Mucosa of stomach (tissue), 1 donor: ENCODE data around the gene CD9.
A peak's percentile ranks its signal among the peaks of the same experiment; 100 is the strongest.

ENCODE experiments used
- H3K27me3 ChIP-seq: one replicate; pipeline ENCODE4 v1.7.0; 2013; ENCODE audit warnings: mild to moderate bottlenecking, low read length; ENCODE audit not compliant: control insufficient read depth, insufficient read depth
- H3K36me3 ChIP-seq: one replicate; pipeline ENCODE4 v1.7.0; 2013; ENCODE audit warnings: low read length; ENCODE audit not compliant: control insufficient read depth, insufficient read depth
- H3K4me1 ChIP-seq: one replicate; pipeline ENCODE4 v1.7.0; 2013; ENCODE audit warnings: mild to moderate bottlenecking, low read length; ENCODE audit not compliant: control insufficient read depth, insufficient read depth
- H3K4me3 ChIP-seq: one replicate; pipeline ENCODE4 v1.7.0; 2013; ENCODE audit warnings: low read length
- H3K9ac ChIP-seq: one replicate; pipeline ENCODE4 v1.7.0; 2013; ENCODE audit warnings: mild to moderate bottlenecking, low read length, moderate library complexity
- H3K9me3 ChIP-seq: one replicate; pipeline ENCODE4 v1.7.0; 2013; ENCODE audit warnings: mild to moderate bottlenecking, low read length, moderate library complexity; ENCODE audit not compliant: control insufficient read depth
- donor health status: Pancreatic carcinoma.

Gene CD9

GRCh38 chr12:6195665-6196535 is 4.3 kb upstream of the CD9 start:
- H3K9me3 ChIP-seq: no peaks in the 10 kb centered on the region
- no peaks in the 10 kb centered on the region for H3K36me3 ChIP-seq
- H3K4me1 ChIP-seq: peaks cover 48% of the 10 kb centered on the region
- peak overlapping the region; percentile 19 for H3K9ac ChIP-seq
- no peak overlapping the region for H3K4me3 ChIP-seq
- H3K27me3 ChIP-seq: no peaks in the 10 kb centered on the region

DNA sequence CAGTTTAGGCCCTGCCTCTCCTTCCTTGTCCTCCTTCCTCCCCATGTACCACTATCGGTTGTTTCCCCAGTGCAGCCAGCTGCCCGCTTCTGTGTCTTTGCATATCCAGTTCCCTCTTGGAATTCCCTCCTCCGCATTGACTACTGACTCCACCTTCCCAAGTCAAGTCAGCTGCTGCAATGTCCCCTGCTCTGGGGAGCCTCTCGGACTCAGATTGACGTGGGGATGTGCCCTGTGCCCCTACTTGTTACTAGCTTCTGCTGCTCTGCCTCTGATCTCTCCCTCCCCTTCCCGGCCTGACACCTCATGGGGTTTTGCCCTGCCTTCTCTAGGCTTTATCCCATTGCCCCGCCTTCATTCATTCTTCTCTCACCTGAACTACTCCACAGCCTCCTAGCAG is 2.1 kb upstream of the CD9 start:
- H3K27me3 ChIP-seq: no peaks in the 10 kb centered on the region
- no peaks in the 10 kb centered on the region for H3K36me3 ChIP-seq
- no peak overlapping the region for H3K4me3 ChIP-seq
- H3K9me3 ChIP-seq: no peaks in the 10 kb centered on the region
- H3K9ac ChIP-seq: no peak overlapping the region
- H3K4me1 ChIP-seq: peaks cover 59% of the 10 kb centered on the region

DNA sequence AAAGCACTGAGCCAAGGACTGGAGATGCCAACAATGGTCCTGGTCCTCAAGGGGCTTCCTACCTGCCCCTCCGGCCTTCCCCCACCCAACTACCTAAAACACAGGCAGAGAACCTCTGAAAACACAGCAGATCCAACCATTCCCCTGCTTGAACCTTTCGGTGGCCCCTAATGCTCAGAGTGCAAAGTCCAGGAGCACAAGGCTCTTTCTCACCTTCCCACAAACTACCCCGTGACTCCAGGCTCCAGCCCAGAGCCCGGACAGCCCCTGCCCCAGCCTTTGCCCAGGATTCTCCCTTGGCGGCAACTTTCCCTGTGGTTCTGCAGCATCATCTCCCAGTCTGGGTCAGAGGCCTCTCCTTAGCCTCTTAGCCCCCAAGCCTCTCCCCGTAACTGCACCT is 1.6 kb upstream of the CD9 start:
- Histone ChIP-seq H3K4me1 (peaks cover 59% of the 10 kb centered on the region), H3K9me3 (no peaks in the 10 kb centered on the region), H3K9ac (no peak overlapping the region), H3K4me3 (no peak overlapping the region), H3K27me3 (no peaks in the 10 kb centered on the region), H3K36me3 (no peaks in the 10 kb centered on the region)

DNA sequence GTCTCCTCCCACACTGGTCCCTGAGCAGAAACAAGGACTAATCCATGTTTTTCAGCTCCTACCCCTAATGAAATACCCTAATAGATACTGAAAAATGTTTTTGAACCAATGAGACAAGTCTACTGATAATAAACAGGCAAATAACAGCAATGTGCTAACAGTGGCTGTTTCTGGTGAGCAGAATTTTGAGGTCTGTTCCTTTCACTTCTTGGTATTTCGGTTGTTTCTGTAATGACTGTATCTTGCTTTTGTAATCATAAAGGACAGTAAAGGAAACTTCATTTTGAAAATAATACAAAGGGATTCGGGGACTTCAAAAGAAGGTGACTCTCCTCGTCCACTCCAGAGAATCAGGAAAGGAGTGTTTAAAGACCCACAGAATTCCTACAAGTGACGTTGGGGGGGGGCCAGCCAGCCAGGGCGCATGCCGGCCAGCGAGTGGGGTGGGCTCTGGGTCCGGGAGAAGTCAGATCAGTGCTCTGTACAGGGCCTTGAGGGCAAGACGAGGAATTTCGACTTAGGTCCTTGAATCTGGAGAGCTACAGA is 1.1 kb upstream of the CD9 start:
- no peaks in the 10 kb centered on the region for H3K9me3 ChIP-seq
- H3K9ac ChIP-seq: peak overlapping the region; percentile 64
- peaks cover 58% of the 10 kb centered on the region for H3K4me1 ChIP-seq
- no peak overlapping the region for H3K4me3 ChIP-seq
- no peaks in the 10 kb centered on the region for H3K36me3 ChIP-seq
- H3K27me3 ChIP-seq: no peaks in the 10 kb centered on the region

DNA sequence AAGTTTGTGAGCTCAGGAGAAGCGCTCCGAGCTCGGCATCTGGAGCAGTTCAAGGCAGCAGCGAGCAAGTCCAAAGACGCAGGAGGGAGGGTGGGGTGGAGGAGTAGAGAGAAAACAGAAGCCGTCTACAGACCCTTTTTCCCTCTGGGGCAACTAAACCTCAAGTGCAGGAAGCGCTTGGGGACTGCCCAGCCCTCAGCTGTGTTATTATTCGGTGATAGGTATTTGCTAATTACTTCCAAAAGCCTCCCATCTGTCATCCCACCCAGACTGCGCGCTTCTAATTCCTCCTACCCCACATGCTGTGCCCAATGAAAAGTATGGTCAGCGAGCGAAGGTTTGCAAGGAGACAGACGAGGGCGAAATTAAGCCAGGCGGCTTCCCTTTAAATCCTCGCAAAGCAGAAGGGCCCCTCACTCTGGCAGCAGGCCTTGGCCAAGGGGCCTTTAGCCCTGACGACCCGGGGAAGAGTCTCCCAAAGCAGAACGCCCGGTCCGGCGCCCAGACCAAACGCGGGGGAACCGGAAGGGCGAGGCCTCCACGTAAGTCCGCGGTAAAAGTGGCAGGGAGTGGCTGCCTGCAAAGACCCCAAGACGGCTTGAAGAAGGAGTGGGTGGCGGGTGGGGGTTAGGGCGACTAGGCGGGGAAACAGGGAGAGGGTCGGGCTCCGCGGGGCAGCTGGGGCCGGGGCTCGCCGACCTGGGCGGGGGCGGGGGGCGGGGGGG is 507 bp upstream of the CD9 start:
- Histone ChIP-seq H3K36me3 (no peaks in the 10 kb centered on the region), H3K9ac (peak overlapping the region; percentile 64), H3K4me1 (peaks cover 62% of the 10 kb centered on the region)

DNA sequence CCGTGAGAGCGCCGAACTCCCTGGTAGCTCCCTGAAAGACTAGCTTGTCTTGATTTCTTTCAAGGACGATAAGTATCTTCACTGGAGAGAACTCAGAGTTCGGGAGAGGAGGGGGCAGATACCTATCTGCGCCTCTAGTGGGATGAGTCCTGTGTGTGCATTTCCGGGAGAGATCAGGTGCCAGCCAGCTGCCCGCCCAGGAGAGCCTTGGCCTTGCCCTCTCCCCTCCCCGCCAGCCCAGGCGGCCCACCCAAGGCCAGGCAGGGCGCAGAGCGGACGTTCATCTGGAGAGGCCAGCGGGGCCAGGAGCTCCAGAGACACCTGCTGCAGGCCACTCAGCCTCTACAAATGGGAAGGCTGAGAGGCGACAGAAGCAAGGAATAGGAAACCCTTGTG is 1.0 kb downstream of the CD9 start:
- Histone ChIP-seq H3K9me3 (no peaks in the 10 kb centered on the region), H3K36me3 (no peaks in the 10 kb centered on the region), H3K9ac (peak overlapping the region; percentile 99), H3K4me1 (peaks cover 65% of the 10 kb centered on the region), H3K27me3 (no peaks in the 10 kb centered on the region), H3K4me3 (peak overlapping the region; percentile 86)

More for the DNA sequence above, 507 bp upstream of the CD9 start:
- no peaks in the 10 kb centered on the region for H3K9me3 ChIP-seq
- H3K4me3 ChIP-seq: no peak overlapping the region
- no peaks in the 10 kb centered on the region for H3K27me3 ChIP-seq

DNA sequence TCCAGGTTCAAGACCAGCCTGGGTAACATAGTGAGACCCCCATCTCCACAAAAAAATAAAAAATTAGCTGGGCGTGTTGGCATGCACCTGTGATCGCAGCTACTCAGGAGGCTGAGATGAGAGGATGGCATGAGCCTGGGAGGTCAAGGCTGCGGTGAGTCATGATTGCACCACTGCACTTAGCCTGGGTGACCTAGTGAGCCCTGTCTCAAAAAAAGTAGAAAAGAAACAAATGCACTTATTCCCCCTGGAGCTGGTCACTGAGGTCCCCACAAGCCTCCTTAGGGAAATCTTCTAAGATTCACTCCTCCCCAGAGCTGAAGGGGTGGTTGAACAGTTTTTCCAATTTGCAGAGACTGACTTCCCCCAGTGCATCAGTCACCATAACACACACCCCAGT is 1.6 kb downstream of the CD9 start:
- H3K27me3 ChIP-seq: no peaks in the 10 kb centered on the region
- H3K4me1 ChIP-seq: peaks cover 65% of the 10 kb centered on the region
- peak overlapping the region; percentile 86 for H3K4me3 ChIP-seq
- H3K36me3 ChIP-seq: no peaks in the 10 kb centered on the region
- H3K9me3 ChIP-seq: no peaks in the 10 kb centered on the region
- peak overlapping the region; percentile 99 for H3K9ac ChIP-seq

DNA sequence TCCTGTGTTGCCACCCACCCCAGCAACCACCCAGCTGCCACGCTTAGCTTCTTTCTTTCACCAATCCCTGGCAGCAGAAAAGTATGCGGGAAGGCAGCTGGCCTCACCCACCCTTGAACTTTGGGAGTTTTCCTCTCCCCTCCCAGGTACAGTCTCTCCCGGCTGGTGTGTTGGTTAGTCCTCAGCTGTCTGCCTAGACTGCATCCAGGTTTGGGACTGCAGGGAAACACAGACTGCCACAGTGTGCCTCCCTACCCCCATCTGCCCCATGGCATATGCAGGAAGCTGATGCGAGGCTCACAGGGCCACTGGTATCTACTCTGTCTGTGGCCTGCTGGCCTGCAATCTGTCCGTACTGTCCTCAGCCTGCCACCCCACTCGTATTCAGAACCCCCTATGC is 2.1 kb downstream of the CD9 start:
- Histone ChIP-seq H3K9me3 (no peaks in the 10 kb centered on the region), H3K36me3 (no peaks in the 10 kb centered on the region), H3K27me3 (no peaks in the 10 kb centered on the region), H3K4me3 (peak overlapping the region; percentile 86), H3K4me1 (peaks cover 70% of the 10 kb centered on the region), H3K9ac (peak overlapping the region; percentile 99)

- H3K9ac ChIP-seq: peak overlapping the region; percentile 99
- H3K27me3 ChIP-seq: no peaks in the 10 kb centered on the region
- H3K4me3 ChIP-seq: peak overlapping the region; percentile 86
- peaks cover 70% of the 10 kb centered on the region for H3K4me1 ChIP-seq
- H3K9me3 ChIP-seq: no peaks in the 10 kb centered on the region
- no peaks in the 10 kb centered on the region for H3K36me3 ChIP-seq
These were observed 2.6 kb downstream of the CD9 start for GRCh38 chr12:6202846-6203245.

DNA sequence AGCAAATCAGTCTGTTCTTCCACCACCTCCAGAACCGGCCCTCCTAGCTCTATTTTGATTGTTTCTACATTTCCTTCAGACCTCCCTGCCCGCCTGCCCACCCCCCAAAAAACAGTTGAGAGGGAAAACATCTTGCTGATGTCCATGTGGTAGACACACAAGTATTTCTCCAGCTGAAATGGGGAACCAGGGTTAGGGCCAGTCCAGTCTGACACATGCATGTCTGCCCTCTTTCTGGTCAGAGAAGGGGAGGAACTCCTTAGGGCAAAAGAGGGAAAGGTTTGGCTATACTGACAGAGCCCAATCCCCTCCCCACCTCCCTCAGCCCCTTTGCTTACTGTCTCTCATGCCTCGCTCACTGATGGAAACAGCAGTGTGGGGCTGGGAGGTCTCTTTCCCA is 3.4 kb downstream of the CD9 start:
- Histone ChIP-seq H3K4me3 (no peak overlapping the region), H3K9ac (no peak overlapping the region), H3K36me3 (no peaks in the 10 kb centered on the region), H3K9me3 (no peaks in the 10 kb centered on the region), H3K27me3 (no peaks in the 10 kb centered on the region), H3K4me1 (peaks cover 63% of the 10 kb centered on the region)

DNA sequence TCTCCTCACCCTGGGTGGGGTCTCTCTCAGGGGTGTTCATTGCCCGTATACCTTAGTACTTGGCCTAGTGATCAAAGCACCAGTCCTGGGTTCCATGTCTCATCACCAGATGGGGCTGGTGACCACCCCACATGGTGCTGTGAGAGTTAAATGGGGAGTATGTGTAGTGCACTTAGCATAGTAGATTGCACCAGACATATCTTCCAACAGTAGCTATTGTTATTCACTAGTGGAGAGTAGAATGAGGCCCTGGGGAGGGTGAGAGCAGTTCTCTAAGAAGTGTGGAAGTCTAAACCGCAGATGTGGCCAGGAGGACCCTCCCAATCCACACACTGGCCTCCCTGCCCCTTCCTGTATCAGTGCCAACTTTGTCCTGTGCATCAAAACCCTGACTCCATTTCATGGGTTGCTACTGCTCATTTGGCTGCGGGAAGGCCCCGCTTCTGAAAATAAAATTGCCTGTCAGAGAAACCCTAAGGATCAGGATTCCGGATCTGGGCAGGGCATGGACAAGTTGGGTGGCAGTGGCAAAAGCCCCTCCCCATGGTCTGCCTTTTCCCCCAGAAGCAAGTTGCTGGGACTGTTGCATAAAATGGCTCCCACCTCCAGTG is 4.4 kb downstream of the CD9 start:
- peaks cover 53% of the 10 kb centered on the region for H3K4me1 ChIP-seq
- no peaks in the 10 kb centered on the region for H3K36me3 ChIP-seq
- H3K27me3 ChIP-seq: no peaks in the 10 kb centered on the region
- H3K9me3 ChIP-seq: no peaks in the 10 kb centered on the region
- H3K4me3 ChIP-seq: no peak overlapping the region
- peak overlapping the region; percentile 54 for H3K9ac ChIP-seq

DNA sequence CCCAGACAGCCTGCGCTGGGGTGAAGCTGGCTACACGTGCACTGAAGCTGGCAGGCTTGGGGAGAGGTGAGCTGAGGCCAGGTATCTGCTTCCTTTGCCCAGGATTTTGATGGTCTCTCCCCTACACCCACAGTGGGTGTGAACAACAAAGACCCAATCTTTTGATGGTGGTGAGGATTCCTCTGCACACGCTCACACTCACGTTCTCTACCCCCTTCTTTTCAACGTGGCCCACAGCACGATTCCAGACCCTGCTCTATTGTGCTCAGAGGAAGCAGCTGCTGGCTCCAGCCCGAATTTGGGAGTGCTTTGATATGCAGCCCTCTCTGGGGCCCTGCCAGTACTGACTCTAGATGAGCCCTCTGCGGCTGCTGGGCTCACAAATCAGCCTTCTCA is 4.9 kb downstream of the CD9 start:
- Histone ChIP-seq H3K9me3 (no peaks in the 10 kb centered on the region), H3K9ac (peak overlapping the region; percentile 54), H3K27me3 (no peaks in the 10 kb centered on the region), H3K36me3 (no peaks in the 10 kb centered on the region), H3K4me1 (peaks cover 56% of the 10 kb centered on the region), H3K4me3 (no peak overlapping the region)
